Osteoblast (primary cell): ENCODE data around the gene GPR82. TPM values are rescaled to one million over a fixed set of nuclear protein-coding genes. Genes with fewer than 3 reads are reported as not detected.

Source experiments
- DNase-seq: peaks from one replicate; pipeline ENCODE4 v3.0.0; 2011; ENCODE audit warnings: low spot score, mixed read lengths; ENCODE audit not compliant: insufficient read length; ENCODE audit errors: missing footprints
- H2AFZ ChIP-seq: 2 replicates; pipeline ENCODE4 v1.6.0; 2011; ENCODE audit warnings: mild to moderate bottlenecking, low read length
- H3K27ac ChIP-seq: 2 replicates; pipeline ENCODE4 v1.5.1; 2011; ENCODE audit warnings: mild to moderate bottlenecking, low read depth, low read length, moderate library complexity
- H3K27me3 ChIP-seq: 2 replicates; pipeline ENCODE4 v1.6.0; 2012; ENCODE audit warnings: mild to moderate bottlenecking, control low read depth, inconsistent platforms, low read length, moderate library complexity; ENCODE audit not compliant: insufficient read depth
- H3K36me3 ChIP-seq: 2 replicates; pipeline ENCODE4 v1.5.1; 2011; ENCODE audit warnings: mild to moderate bottlenecking, low read length, control low read depth, moderate library complexity; ENCODE audit not compliant: insufficient read depth
- H3K4me1 ChIP-seq: 2 replicates; pipeline ENCODE4 v1.5.1; 2011; ENCODE audit warnings: mild to moderate bottlenecking, low read length, control low read depth, moderate library complexity; ENCODE audit not compliant: insufficient read depth
- H3K4me2 ChIP-seq: 2 replicates; pipeline ENCODE4 v1.6.0; 2011; ENCODE audit warnings: mild to moderate bottlenecking, low read length; ENCODE audit not compliant: insufficient read depth
- H3K4me3 ChIP-seq: fragments of 200-600 bp; sonication (generic); 3 replicates; pipeline ENCODE4 v1.5.1; 2012; ENCODE audit warnings: mild to moderate bottlenecking, low read length, inconsistent platforms; ENCODE audit not compliant: insufficient read depth
- H3K79me2 ChIP-seq: 2 replicates; pipeline ENCODE4 v1.6.0; 2012; ENCODE audit warnings: mild to moderate bottlenecking, low read length, control low read depth, inconsistent platforms; ENCODE audit not compliant: insufficient read depth
- H3K9me3 ChIP-seq: 2 replicates; pipeline ENCODE4 v1.5.1; 2011; ENCODE audit warnings: low read depth, low read length, control low read depth
- H4K20me1 ChIP-seq: 2 replicates; pipeline ENCODE4 v1.6.0; 2012; ENCODE audit warnings: mild to moderate bottlenecking, low read length, control low read depth; ENCODE audit not compliant: insufficient read depth
- total RNA-seq: library from RNA; depleted of rRNA; stranded (reverse); fragments of >200 nt; gene quantifications from 2 replicates; pipeline ENCODE4 v1.2.3, GENCODE V29; 2012
- TF ChIP-seq, protein P1 (sequence below): IDR thresholded peaks from 2 replicates; pipeline ENCODE4 v1.5.1; 2011; ENCODE audit warnings: mild to moderate bottlenecking, low read depth, low read length, moderate library complexity; ENCODE audit errors: extremely low read depth

Gene GPR82
- total RNA-seq, 1 donor, result not detected

DNA sequence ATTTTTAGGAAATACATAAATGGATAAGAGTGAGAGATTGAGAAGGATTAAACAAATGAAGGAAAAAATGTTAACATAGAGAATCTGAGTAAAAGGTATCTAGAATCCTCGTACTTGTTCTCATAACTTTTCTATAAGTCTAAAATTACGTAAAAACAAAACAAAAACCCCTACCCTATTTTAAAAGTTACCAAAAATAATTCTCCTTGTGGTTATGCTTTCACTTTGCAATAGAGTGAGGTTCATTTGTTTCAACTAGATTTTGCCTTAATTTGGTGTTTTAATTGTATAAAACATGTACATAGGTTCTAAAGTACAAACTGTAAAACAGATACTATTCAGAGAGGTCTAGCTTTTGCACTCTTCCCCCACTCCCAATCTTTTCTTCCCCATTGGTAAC, 39.0 kb upstream of the GPR82 start:
- Histone ChIP-seq H3K79me2 (no peaks in the 10 kb centered on the region), H3K9me3 (no peaks in the 10 kb centered on the region), H4K20me1 (no peaks in the 10 kb centered on the region), H3K4me3 (no peak overlapping the region), H3K36me3 (no peaks in the 10 kb centered on the region), H3K4me1 (no peaks in the 10 kb centered on the region), H3K27me3 (no peaks in the 10 kb centered on the region), H3K27ac (no peak overlapping the region), H2AFZ (no peak overlapping the region), H3K4me2 (no peak overlapping the region)
- no peak for DNase-seq
- TF ChIP-seq, protein P1, sequence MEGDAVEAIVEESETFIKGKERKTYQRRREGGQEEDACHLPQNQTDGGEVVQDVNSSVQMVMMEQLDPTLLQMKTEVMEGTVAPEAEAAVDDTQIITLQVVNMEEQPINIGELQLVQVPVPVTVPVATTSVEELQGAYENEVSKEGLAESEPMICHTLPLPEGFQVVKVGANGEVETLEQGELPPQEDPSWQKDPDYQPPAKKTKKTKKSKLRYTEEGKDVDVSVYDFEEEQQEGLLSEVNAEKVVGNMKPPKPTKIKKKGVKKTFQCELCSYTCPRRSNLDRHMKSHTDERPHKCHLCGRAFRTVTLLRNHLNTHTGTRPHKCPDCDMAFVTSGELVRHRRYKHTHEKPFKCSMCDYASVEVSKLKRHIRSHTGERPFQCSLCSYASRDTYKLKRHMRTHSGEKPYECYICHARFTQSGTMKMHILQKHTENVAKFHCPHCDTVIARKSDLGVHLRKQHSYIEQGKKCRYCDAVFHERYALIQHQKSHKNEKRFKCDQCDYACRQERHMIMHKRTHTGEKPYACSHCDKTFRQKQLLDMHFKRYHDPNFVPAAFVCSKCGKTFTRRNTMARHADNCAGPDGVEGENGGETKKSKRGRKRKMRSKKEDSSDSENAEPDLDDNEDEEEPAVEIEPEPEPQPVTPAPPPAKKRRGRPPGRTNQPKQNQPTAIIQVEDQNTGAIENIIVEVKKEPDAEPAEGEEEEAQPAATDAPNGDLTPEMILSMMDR, result no peak

DNA sequence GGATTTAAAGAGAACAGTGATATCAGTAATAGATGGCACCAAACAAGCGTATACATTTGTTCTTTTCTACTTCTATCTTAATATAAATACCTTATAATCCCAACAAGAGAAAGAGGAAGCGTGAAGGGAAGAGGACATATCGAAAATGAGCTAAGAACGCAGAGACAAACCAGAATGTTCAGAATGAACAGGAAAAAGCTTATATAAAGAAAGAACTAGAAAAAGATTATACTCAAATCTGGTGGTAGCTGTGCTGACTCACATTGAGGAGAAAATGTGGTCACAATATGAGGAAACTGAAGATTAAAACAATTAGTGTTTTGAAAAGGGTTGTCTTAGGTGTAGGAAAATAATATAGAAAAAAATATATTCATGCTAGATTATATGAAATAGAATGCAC, 37.2 kb upstream of the GPR82 start:
- Histone ChIP-seq H3K79me2 (no peaks in the 10 kb centered on the region), H4K20me1 (no peaks in the 10 kb centered on the region), H3K36me3 (no peaks in the 10 kb centered on the region), H3K27me3 (no peaks in the 10 kb centered on the region), H3K4me1 (peaks cover under 1% of the 10 kb centered on the region), H3K27ac (no peak overlapping the region), H3K4me3 (no peak overlapping the region), H3K4me2 (no peak overlapping the region), H2AFZ (no peak overlapping the region), H3K9me3 (no peaks in the 10 kb centered on the region)
- no peak for DNase-seq
- TF ChIP-seq, protein P1, result no peak

DNA sequence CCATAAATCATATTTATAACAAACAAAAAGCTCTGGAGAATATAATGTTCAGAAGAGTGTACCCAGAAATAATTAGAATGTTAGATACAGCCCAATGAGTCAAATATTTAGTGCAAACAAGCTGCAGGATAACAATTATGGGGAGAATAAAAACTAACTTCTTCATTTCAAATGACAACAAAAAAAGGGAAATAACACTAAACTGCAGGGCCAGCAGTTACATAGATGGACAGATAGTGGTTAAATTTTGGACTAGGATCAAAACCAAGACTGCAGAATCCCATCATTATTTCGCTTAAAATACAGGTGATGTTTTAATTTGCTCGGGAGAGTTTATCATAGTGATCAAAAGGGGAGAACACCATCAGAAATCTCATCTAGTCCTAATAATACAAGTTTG, 35.8 kb upstream of the GPR82 start:
- Histone ChIP-seq H3K4me3 (no peak overlapping the region), H4K20me1 (no peaks in the 10 kb centered on the region), H2AFZ (no peak overlapping the region), H3K9me3 (no peaks in the 10 kb centered on the region), H3K4me2 (no peak overlapping the region), H3K27me3 (peaks cover 2% of the 10 kb centered on the region), H3K4me1 (peaks cover 8% of the 10 kb centered on the region), H3K27ac (no peak overlapping the region), H3K79me2 (no peaks in the 10 kb centered on the region), H3K36me3 (no peaks in the 10 kb centered on the region)
- DNase-seq, result no peak
- TF ChIP-seq, protein P1, result no peak

DNA sequence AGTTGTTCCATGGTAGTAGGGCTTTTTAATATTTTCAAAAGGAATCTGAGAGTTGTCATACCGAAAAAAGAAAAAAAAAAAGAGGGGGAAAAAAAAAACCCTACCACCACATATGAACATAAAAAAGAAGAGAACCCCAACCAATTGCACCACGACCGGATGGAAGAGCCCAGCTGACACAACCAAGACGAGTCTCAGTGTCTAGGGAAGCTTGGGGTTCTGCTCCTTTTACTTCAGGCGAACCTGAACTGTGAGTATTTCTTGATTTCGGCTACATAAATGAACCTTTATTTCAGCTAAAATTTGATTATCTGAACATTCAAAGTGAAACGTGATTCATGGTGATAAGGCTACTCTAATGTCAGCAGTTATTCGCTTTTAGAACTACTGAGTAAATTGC, 35.1 kb upstream of the GPR82 start, which contains the start of gene GPR34:
GPR34 (plus strand) TSS at position 139 of the 400 bp plus-strand sequence. CDS start 6,661 bp downstream, outside the sequence.
- Histone ChIP-seq H2AFZ (no peak within 1 kb of the TSS), H4K20me1 (no peaks in the 10 kb centered on the region), H3K27ac (no peak within 1 kb of the TSS), H3K79me2 (no peaks in the 10 kb centered on the region), H3K4me2 (no peak within 1 kb of the TSS), H3K9me3 (no peaks in the 10 kb centered on the region), H3K4me3 (no peak within 1 kb of the TSS), H3K36me3 (no peaks in the 10 kb centered on the region), H3K27me3 (peaks cover 2% of the 10 kb centered on the region), H3K4me1 (peaks cover 8% of the 10 kb centered on the region)
- no peak for DNase-seq
- TF ChIP-seq, protein P1, result no peak
